GM19372 (cell line): ENCODE data around the gene CNTNAP2.

Experiments
- ATAC-seq: cut with Tn5 transposase; IDR thresholded peaks from one replicate; pipeline ENCODE4 v1.9.1; 2021; ENCODE audit warnings: mild to moderate bottlenecking, low read depth, moderate library complexity; ENCODE audit not compliant: unreplicated experiment

CNTNAP2 gene

DNA sequence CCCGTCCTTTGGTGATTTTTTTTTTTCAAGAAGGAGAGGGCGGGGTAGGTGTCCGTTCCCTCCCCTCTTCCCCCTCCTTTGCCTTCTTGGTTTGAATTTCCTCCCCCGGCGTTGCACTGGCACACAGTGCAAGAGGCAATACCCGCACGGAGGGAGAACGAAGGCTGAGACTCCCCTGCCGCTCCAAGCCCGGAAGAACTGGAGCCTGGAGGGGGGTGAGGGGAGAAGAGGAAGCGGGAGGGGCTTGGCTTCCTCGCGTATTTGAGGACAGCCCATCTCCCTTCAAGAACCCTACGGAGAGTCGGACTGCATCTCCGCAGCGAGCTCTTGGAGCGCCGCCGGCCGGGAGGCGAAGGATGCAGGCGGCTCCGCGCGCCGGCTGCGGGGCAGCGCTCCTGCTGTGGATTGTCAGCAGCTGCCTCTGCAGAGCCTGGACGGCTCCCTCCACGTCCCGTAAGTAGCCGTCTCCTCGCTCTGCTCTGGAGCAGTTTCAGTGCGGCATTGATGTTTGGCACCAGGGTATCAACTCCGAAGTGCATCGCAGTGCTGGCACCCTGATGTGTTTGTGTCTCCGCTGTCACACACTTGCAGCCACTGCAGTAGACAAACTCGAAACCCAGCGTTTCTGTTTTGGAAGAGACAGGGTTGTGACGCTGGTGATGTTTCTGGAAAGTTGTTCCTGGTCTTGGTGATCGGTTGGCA, at the start of gene CNTNAP2:
CNTNAP2 (plus strand) TSS at position 281 of the 702 bp plus-strand sequence; CDS start at position 357, 76 bp downstream.
- no peak for ATAC-seq

GRCh38 chr7:146067880-146068279, 48.7 kb upstream of the CNTNAP2 start:
- no peak for ATAC-seq

GRCh38 chr7:146074195-146074765, 42.3 kb upstream of the CNTNAP2 start:
- ATAC-seq = no peak

- ATAC-seq = no peak
These were observed 40.3 kb upstream of the CNTNAP2 start for GRCh38 chr7:146076344-146076743.

DNA sequence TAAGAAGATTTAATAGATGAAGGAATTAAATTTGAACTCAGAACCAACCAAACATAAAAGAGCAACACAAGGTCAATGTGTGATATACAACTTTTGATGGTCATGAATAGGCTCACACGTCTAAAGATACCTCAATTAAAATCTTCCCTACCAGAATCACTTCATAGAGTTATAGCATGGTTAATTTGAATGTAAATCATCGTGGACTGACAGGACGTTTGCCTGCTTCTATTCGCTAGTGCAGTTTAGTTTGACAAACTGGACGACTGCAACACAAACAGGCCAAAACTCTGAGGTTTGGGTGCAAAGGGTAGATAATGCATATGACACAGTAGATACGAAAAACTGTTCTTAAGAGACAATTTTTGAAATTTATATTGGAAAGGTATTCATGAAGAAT, 32.5 kb upstream of the CNTNAP2 start:
- no peak for ATAC-seq

- ATAC-seq = peak; percentile 80
These were observed 26.5 kb upstream of the CNTNAP2 start for GRCh38 chr7:146090023-146090645.

- ATAC-seq = no peak
These were observed 22.2 kb upstream of the CNTNAP2 start for GRCh38 chr7:146094356-146094755.

DNA sequence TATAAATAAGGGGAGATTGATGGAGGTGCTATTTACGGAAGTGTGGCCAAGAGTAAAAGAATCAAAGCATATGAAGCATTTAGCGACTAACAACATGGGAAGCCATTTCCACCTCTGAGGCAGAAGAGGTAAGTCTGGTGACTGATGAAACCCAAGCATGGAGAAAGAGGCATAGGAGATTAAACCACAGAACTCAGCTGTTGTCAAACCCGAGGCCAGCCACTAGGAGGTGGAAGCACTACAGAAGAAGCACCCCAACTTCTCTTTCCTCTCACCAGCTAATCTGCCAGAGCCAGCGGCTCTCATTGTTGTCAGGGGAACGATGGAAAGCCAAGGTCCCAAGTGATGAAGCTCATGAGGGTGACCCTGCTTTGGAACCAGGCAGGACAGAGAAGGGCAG, 19.6 kb upstream of the CNTNAP2 start:
- ATAC-seq = no peak

DNA sequence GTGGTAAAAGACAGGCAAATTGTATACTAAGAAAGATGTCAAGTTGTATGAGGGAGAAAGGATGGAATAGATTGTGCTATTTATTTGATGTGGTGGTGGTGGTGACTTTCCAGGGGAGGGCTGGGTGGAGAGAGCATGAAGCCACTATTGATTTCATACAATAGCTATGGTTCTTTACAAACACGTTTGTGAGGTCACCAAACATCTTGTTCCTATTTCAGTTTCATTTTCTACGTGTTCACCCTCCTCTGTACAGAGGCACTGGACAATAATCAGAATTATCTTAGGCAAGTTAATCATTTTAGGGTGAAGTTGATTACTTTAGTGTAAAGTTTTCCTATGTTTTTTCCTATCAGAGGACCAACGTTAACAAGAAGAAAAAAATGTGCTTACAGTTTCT, 10.3 kb upstream of the CNTNAP2 start:
- no peak for ATAC-seq

GRCh38 chr7:146112755-146113154, 3.8 kb upstream of the CNTNAP2 start:
- ATAC-seq = no peak

DNA sequence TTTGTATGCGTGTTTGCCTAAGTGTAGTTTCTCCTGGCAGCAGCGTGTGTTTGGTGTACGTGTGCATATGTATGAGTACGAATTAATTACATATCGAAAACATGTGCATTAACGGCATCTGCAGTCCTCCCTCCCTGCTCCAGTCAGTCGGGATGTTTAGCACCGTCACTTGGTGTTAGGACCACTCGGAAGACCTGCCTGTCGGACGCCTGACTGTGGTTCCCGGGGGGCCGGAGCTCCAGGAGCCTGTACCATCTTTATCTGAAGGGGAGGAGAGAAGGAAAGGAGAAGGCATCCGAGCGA, 1.1 kb upstream of the CNTNAP2 start:
- no peak for ATAC-seq

DNA sequence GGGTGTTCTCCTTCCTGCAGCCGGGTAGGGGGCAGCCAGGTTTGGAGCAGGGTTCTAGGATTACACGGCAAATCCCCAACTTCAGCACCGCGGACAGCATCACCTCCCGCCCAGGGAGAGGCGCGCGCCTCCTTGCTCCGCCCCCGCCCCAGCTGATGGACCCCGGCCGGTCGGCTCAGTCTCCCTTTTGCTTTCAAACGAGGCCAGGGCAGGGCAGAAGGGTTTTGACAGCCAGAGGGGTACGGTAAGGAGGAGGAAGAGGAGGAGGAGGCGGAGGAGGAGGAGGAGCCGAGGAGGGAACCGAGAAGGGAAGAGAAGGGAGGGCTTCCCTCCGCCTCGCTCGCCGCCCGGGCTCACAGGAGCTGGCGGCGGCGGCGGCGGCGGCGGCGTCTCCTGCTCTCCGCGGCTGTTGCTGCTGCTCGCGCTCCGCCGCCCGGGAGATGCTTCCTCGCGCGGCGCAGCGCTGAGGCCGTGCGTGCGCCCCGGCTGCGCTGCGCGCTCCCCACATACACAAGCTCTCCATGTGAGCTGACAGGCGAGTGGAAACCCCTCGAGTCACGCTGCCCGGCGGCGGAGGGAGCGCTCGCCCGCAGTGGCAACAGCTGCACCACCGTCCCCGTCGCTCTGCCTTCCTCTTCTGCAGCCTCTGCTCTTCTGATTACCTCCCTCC, 615 bp upstream of the CNTNAP2 start:
- peak; percentile 55 for ATAC-seq

- ATAC-seq = no peak
These were observed 975 bp downstream of the CNTNAP2 start for GRCh38 chr7:146117576-146117975.

DNA sequence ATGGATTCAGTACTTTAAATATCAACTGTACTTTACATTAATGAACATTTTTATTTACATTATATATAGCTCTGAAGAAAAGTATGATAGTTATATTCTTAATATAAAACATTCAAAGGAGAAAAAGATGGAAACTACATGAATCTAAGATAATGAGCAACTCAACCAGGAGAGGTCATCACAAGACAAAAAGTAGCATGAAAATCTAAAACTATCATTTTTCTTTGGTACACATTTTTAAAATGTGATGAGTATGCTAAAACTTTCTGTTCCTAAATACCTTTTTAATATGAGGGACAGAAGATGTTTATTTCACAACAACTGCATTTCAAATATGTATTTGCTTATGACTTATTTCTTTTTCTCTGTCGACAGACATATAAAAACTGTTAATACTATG, 2.4 kb downstream of the CNTNAP2 start:
- ATAC-seq = no peak

DNA sequence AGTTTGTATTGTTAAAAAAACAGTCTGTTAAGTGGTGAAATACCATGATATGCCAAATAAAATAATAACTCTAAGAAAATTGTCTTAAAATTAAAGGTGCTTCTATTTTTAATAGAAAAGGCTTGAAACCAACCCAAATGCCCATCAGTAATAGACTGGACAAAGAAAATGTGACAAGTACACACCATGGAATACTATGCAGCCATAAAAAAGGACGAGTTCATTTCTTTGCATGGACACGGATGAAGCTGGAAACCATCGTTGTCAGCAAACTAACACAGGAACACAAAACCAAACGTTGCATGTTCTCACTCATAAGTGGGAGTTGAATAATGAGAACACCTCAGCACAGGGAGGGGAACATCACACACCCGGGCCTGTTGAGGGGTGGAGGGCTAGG, 7.1 kb downstream of the CNTNAP2 start:
- ATAC-seq = no peak

DNA sequence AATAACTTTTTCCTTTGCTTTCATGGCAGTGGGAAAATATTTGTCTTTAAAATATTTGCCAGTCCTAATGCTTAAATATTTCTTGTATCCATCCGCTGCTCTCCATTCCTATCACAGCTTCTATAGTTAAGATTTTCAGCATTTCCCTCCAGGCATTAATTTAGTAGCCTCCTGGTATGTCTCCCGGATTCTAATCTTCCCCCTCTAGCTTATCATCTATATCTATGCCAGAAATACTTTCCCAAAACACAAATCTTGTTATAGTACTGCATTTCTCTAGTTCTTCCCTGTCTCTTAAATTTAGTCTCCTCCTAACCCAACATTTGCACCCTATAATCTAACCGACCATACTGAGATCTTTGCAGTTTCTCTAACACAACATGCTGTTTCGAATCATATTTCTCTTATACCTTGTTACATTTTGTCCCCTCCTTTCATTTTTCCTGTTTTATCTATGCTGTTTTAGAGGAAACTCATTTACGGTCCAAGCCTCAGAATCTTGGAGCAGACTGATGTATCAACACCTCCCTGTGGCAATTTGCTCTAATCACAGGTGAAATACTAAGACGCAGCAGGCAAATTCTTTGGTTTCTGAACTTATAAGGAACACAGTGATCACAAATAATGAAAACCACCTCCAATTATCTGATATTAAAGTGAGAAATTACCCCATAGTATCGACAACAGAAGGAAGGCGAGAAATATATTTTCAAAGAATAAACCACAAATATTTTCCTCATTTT, 10.3 kb downstream of the CNTNAP2 start:
- no peak for ATAC-seq

GRCh38 chr7:146129296-146129695, 12.7 kb downstream of the CNTNAP2 start:
- ATAC-seq = no peak

GRCh38 chr7:146129997-146130396, 13.4 kb downstream of the CNTNAP2 start:
- no peak for ATAC-seq

- no peak for ATAC-seq
These were observed 15.1 kb downstream of the CNTNAP2 start for GRCh38 chr7:146131701-146132100.

DNA sequence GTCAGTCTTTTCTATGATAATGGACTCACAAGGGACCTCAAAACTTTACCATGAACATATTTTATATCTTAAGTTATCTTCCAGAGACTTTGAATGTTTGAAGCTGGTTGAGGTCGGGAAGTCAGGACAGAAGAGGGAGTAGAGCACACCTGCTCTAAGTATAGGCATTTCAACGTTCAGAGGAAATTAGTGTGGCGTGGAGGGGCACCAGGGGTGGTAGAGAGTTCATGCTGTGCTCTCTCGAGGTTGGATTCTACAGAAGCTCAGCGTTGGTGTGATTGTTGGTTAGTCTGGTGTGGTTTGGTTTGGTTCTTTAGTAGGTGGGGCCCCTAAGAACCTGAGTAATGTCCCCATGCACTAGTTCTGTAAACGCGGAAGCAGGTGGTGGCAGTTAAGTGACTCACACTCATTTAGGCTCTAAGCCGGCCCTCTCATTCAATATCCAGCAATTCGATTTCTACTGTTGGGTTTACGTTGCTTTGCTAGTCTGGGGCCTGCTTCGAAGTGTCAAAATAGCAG, 19.8 kb downstream of the CNTNAP2 start:
- no peak for ATAC-seq

DNA sequence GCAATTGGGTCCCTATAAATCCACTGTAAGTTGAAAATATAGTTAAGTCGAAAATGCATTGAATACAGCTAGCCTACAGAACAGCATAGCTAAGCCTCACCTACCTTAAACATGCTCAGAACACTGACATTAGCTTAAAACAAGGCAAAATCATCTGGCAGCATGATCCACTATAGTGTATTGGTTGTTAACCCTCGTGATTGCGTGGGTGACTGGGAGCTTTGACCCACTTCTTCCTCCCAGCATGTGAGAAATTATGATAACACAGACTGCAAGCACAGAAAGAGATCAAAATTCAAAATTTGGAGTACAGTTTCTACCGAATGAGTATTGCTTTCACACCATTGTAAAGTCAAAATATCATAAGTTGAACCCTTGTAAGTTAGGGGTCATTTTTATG, 22.3 kb downstream of the CNTNAP2 start:
- ATAC-seq = no peak
